GM12892 (cell line): ENCODE results near the gene PHLPP1.

Experiments
- POLR2A ChIP-seq: IDR thresholded peaks from 2 replicates; pipeline ENCODE4 v1.6.1; 2011; ENCODE audit warnings: low read depth, low read length, control low read depth
- POLR2AphosphoS5 ChIP-seq: IDR thresholded peaks from 2 replicates; pipeline ENCODE4 v1.6.1; 2011; ENCODE audit warnings: low read depth, low read length, control low read depth
- TAF1 ChIP-seq: IDR thresholded peaks from 2 replicates; pipeline ENCODE4 v1.6.1; 2011; ENCODE audit warnings: low read depth, mild to moderate bottlenecking, control low read depth, low read length, borderline replicate concordance

DNA sequence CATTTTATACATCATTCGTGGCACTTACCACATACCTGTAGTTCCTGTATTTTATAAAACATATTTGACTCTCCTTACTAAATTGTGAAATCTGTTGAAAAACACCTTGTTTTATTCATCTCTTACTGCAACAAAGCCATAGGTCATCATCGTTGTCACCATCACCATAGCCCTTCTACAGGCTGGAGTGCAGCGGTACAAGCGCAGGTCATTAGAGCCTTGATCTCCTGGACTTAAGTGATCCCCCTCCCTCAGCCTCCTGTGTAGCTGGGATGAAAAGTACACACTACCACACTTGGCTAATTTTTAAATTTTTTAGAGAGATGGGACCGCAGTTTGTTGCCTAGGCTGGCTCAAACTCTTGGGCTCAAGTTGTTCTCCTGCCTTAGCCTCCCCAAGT, 184.2 kb downstream of the PHLPP1 start:
- TF ChIP-seq POLR2A (no peak), POLR2AphosphoS5 (no peak), TAF1 (no peak)
